Measurements from ENCODE around the gene SHISA6.

DNA sequence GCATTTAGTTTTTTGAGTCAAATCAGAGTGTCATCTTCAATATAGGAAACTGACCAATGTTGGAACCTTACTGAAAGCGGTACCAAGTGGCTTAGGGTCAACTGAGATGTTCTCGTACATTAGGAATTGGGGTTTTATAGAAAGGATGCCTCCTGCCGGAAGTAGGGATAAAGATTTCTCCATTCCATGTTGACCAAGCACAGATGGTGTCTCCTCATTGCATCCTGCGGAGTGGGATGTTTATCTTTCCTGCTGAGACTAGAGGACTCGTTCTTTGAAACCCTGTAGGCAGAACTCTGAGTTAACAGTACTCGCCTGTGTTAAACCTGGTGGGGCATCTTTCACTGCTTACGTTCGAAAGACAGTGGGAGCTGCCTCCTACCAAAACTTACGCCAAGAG is 1.4 kb downstream of the SHISA6 start:
- TF ChIP-seq POLR2AphosphoS5 (IDR thresholded peaks at IDR 0.05) (no peak), SMC3 (conservative IDR thresholded peaks at IDR 0.05; ENCODE audit: poor library complexity) (no peak), CTCF (IDR thresholded peaks at IDR 0.05; ENCODE audit: poor library complexity, severe bottlenecking) (no peak), TAF1 (IDR thresholded peaks at IDR 0.05; ENCODE audit: low read depth) (no peak), EP300 (conservative IDR thresholded peaks at IDR 0.05; ENCODE audit: poor library complexity, severe bottlenecking) (no peak), RAD21 (conservative IDR thresholded peaks at IDR 0.05) (no peak), EZH2 (IDR thresholded peaks at IDR 0.05; ENCODE audit: borderline replicate concordance, insufficient read depth, low read length, poor library complexity, severe bottlenecking) (no peak), REST (IDR thresholded peaks at IDR 0.05; ENCODE audit: borderline replicate concordance) (no peak), MXI1 (conservative IDR thresholded peaks at IDR 0.05; ENCODE audit: poor library complexity, severe bottlenecking) (no peak)
